GM18526 (cell line): ENCODE measurements around the gene PKP4.

Experiments used
- POLR2A ChIP-seq: IDR thresholded peaks from 3 replicates; pipeline ENCODE4 v1.6.1; 2011; ENCODE audit not compliant: insufficient read length; ENCODE audit errors: extremely low read depth

PKP4 gene

DNA sequence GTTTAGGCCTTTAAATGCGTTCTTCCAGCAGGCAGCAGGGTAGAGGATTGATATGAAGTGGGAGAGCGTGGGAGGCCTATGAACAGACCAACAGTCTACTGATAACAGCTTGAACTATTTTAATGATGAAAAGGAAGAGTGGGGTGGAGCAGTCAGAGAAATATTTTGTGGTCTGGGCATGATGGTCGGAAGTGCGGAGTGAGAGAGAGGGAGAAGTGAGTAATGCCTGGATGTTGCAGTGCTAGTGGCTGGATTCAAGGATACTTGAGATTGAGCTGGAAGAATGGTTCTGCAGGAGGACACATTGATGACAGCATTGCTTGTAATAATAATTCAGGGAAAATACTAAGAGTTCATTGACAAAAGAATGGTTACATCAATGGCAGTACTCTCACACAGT is 187.4 kb downstream of the PKP4 start:
- no peak for TF ChIP-seq POLR2A

GRCh38 chr2:158645299-158645698 is 188.5 kb downstream of the PKP4 start:
- TF ChIP-seq POLR2A: no peak

- TF ChIP-seq POLR2A: no peak
Observed at GRCh38 chr2:158647436-158648231, 190.9 kb downstream of the PKP4 start.

GRCh38 chr2:158649846-158650245 is 193.1 kb downstream of the PKP4 start:
- TF ChIP-seq POLR2A: no peak

- TF ChIP-seq POLR2A: no peak
Observed at GRCh38 chr2:158650646-158651357, 194.1 kb downstream of the PKP4 start.

- TF ChIP-seq POLR2A: no peak
Observed at GRCh38 chr2:158651358-158652057, 194.8 kb downstream of the PKP4 start.

DNA sequence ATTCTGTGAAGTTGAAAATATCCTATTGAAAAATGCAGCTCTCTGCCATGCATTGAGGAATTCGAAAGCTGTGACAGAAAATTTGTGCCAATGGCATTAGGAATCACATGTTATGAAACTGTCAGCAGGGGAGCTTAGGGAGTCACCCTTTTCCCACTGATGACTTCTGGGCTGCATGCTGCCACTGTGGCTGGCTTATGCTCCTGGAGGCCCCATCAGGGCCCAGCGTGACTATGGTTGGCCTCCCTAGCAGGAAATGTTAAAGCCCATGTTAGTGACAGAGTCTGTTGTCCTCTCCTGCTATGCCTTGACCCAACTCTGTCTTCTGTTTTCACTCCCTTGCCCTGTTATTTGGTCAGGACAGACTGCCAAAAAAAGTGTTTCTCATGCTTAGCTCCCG is 198.9 kb downstream of the PKP4 start:
- no peak for TF ChIP-seq POLR2A

DNA sequence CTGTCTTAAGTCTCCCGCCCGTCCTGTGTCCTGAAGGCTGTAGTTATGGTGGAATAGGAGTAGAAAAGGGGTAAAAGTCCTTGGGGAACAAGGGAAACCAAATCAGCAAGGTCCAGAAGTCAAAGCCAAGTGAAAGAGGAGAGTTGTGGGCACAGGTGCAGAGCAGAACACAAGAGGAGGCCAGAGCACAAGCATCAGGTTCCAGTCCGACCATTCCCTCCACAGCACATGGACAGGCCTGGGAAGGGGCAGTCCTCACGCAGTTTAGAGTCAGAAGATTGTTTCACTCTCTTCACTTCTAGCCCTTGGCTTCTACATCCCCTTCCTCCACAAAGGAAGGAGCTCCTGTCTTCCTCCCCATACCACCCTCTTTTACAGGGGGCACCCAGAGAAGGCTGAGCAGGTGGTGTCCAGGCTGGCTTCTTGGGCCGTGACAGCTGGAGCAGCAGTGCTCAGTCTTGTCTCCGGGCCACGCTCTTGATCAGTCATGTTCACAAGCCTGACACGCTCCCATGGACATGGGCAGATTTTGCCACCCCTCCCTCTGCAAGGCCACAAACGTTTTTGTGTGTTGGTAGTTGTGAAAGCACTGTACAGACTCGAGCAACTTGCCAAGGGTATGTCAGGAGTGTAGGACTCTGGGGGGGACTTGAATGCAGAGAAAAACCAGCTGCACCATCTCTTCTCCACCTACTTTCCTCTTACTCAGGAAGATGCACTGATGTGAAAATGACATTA is 199.9 kb downstream of the PKP4 start:
- no peak for TF ChIP-seq POLR2A

DNA sequence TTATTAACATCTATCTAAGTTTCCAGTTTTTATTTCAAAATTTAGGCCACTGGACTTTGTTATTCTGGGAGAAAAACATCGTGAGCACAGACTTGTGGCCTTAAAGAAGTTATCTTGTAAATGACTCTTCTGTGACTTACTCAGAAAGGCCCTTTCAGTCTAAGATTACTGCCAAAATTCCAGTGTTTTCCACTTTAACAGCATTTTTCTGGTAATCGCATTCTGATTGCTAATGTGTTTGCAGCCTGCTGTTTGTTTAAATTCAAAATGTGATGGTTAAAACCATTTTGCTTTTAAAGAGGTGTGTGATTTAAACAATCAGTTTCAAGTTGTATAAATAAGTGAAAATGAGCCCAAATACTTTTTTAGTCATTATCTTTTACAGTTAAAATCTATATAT is 201.6 kb downstream of the PKP4 start:
- no peak for TF ChIP-seq POLR2A

GRCh38 chr2:158659483-158659882 is 202.7 kb downstream of the PKP4 start:
- TF ChIP-seq POLR2A: no peak

- no peak for TF ChIP-seq POLR2A
Observed at GRCh38 chr2:158661231-158661630, 204.5 kb downstream of the PKP4 start.

DNA sequence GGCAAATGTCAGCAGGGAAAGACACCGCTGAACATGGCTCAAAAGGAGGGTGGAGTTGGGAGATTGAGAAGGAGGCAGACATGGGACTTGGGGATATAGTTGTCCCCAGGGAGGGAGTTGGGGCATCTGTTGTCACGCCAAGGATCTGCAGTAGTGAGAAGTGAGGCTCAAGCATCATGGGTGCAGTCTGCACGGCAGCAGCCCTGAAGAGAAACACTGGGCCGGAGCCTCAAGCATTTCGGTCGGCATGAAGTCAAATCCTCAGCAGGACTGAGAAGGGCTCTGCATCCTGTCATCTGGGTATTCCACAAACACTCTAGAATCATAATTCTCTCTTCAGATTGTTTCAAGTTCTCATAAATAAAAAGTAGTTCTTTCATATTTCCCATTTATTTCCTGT is 205.7 kb downstream of the PKP4 start:
- TF ChIP-seq POLR2A: no peak

DNA sequence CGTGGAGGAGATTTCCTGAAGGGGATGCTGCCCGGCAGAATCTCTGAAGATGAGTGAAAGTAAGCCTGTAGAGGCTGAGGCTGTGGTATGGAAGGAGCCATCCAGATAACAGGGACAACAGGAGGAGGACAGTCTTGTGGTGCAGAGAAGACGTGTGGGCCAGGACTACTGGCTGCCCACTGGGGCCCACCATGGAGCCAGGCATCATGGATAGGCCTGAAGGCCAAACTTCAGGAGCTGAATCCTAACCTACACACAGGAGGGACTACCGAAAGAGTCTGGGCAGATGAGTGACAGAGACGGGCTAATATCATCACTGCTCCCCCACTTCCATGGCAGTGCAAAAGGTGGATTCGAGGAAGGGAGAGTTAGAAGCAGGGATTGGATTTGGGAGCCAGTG is 207.0 kb downstream of the PKP4 start:
- TF ChIP-seq POLR2A: no peak

- no peak for TF ChIP-seq POLR2A
Observed at GRCh38 chr2:158664987-158665386, 208.2 kb downstream of the PKP4 start.
